ENCODE measurements around the gene ANKRD44. TPM values are rescaled to one million over a fixed set of nuclear protein-coding genes. Genes with fewer than 3 reads are reported as not detected.
A peak's percentile ranks its signal among the peaks of the same experiment; 100 is the strongest.

Gene ANKRD44
- total and polyA plus RNA-seq, 8 donors = 23.2 to 52.6 (median 29.8) TPM

GRCh38 chr2:197146995-197147394 is 163.6 kb downstream of the ANKRD44 start:
- no peaks in the 10 kb centered on the region for H3K36me3 ChIP-seq
- DNase-seq (no peak), ATAC-seq (no peak)
- H3K27me3 ChIP-seq = no peaks in the 10 kb centered on the region
- no peak overlapping the region for H3K4me3 ChIP-seq
- no peak for TF ChIP-seq CTCF (IDR thresholded peaks at IDR 0.05)
- intact Hi-C loops (cut with DNase I) = no loop called here
- H3K9me3 ChIP-seq = no peaks in the 10 kb centered on the region
- peaks cover 11 to 38% of the 10 kb centered on the region in 2 donors for H3K4me1 ChIP-seq
- H3K27ac ChIP-seq = peak overlapping the region in 1 of 2 donors; percentile 1

- ATAC-seq (peak; percentile 78), DNase-seq (no peak)
- TF ChIP-seq CTCF (IDR thresholded peaks at IDR 0.05) = no peak
- Histone ChIP-seq H3K36me3 (no peaks in the 10 kb centered on the region), H3K27me3 (no peaks in the 10 kb centered on the region), H3K9me3 (no peaks in the 10 kb centered on the region), H3K4me3 (no peak overlapping the region), H3K4me1 (peaks cover 11 to 36% of the 10 kb centered on the region in 2 donors), H3K27ac (peak overlapping the region in 1 of 2 donors; percentile 78)
- intact Hi-C loops (cut with DNase I) = no loop called here
Measured at GRCh38 chr2:197145471-197146056, 165.0 kb downstream of the ANKRD44 start.

- intact Hi-C loops (cut with DNase I) = no loop called here
- no peaks in the 10 kb centered on the region for H3K9me3 ChIP-seq
- no peak overlapping the region for H3K4me3 ChIP-seq
- TF ChIP-seq CTCF (IDR thresholded peaks at IDR 0.05) = no peak
- no peak for ATAC-seq
- no peaks in the 10 kb centered on the region for H3K36me3 ChIP-seq
- peak overlapping the region in 1 of 2 donors; percentile 78 for H3K27ac ChIP-seq
- no peaks in the 10 kb centered on the region for H3K27me3 ChIP-seq
- no peak for DNase-seq
- H3K4me1 ChIP-seq = peaks cover 11 to 38% of the 10 kb centered on the region in 2 donors
Measured at GRCh38 chr2:197144183-197144582, 166.4 kb downstream of the ANKRD44 start.

GRCh38 chr2:197141702-197142473 is 168.7 kb downstream of the ANKRD44 start:
- DNase-seq (no peak), ATAC-seq (no peak)
- TF ChIP-seq CTCF (IDR thresholded peaks at IDR 0.05) = no peak
- H3K36me3 ChIP-seq = no peaks in the 10 kb centered on the region
- peaks cover 11 to 56% of the 10 kb centered on the region in 2 donors for H3K4me1 ChIP-seq
- no peak overlapping the region for H3K4me3 ChIP-seq
- H3K27me3 ChIP-seq = no peaks in the 10 kb centered on the region
- H3K9me3 ChIP-seq = no peaks in the 10 kb centered on the region
- peak overlapping the region in 1 of 2 donors; percentile 69 for H3K27ac ChIP-seq
- intact Hi-C loops (cut with DNase I) = no loop called here

- no peak for TF ChIP-seq CTCF (IDR thresholded peaks at IDR 0.05)
- no peak overlapping the region for H3K27ac ChIP-seq
- no peak for DNase-seq
- H3K9me3 ChIP-seq = no peaks in the 10 kb centered on the region
- no peak for ATAC-seq
- intact Hi-C loops (cut with DNase I) = no loop called here
- no peak overlapping the region for H3K4me3 ChIP-seq
- no peaks in the 10 kb centered on the region for H3K27me3 ChIP-seq
- H3K4me1 ChIP-seq = peaks cover 0 to 39% of the 10 kb centered on the region in 2 donors
- H3K36me3 ChIP-seq = no peaks in the 10 kb centered on the region
Measured at GRCh38 chr2:197140045-197140444, 170.5 kb downstream of the ANKRD44 start.

All from left lung (tissue), 10 donors.